Neural crest cell (in vitro differentiated cells): Measurements from ENCODE around the gene F10. TPM values are rescaled to one million over a fixed set of nuclear protein-coding genes. Genes with fewer than 3 reads are reported as not detected.

Experiments used
- DNase-seq: peaks from one replicate; pipeline ENCODE4 v3.0.0; 2021; ENCODE audit warnings: low read depth, mixed read lengths, low spot score
- H3K27ac Mint-ChIP-seq: one replicate; pipeline ENCODE4 v1.8.0; 2021; ENCODE audit warnings: mild to moderate bottlenecking, mixed read lengths; ENCODE audit not compliant: unreplicated experiment
- H3K27me3 Mint-ChIP-seq: 2 replicates; pipeline ENCODE4 v1.8.0; 2021; ENCODE audit warnings: low read depth, mild to moderate bottlenecking, mixed read lengths
- H3K36me3 Mint-ChIP-seq: 2 replicates; pipeline ENCODE4 v1.8.0; 2021; ENCODE audit warnings: low read depth, mild to moderate bottlenecking, mixed read lengths
- H3K4me1 Mint-ChIP-seq: 2 replicates; pipeline ENCODE4 v1.8.0; 2021; ENCODE audit warnings: mixed read lengths
- H3K4me3 Mint-ChIP-seq: one replicate; pipeline ENCODE4 v1.8.0; 2021; ENCODE audit warnings: mild to moderate bottlenecking, mixed read lengths
- H3K9me3 Mint-ChIP-seq: 2 replicates; pipeline ENCODE4 v1.8.0; 2021; ENCODE audit warnings: mixed read lengths
- CTCF ChIP-seq: fragments of 200-600 bp; sonication (generic); conservative IDR thresholded peaks from 2 replicates; pipeline ENCODE4 v1.5.0; 2021; ENCODE audit warnings: antibody characterized with exemption, mild to moderate bottlenecking
- total RNA-seq: library from RNA; stranded (reverse); gene quantifications from 2 replicates; pipeline ENCODE4 v1.2.1, GENCODE V29; 2021

The F10 gene
- total RNA-seq, 1 donor from 2014 or later, result 0.89 TPM

- Mint-ChIP-seq H3K4me1 (peaks cover 5% of the 10 kb centered on the region), H3K9me3 (no peaks in the 10 kb centered on the region), H3K27me3 (no peaks in the 10 kb centered on the region), H3K36me3 (no peaks in the 10 kb centered on the region), H3K4me3 (no peak overlapping the region), H3K27ac (no peak overlapping the region)
- DNase-seq, result no peak
- no peak for TF ChIP-seq CTCF
Measured at GRCh38 chr13:113080361-113080831, 42.2 kb upstream of the F10 start.

GRCh38 chr13:113080901-113081521 is 41.6 kb upstream of the F10 start:
- Mint-ChIP-seq H3K9me3 (no peaks in the 10 kb centered on the region), H3K27me3 (no peaks in the 10 kb centered on the region), H3K4me1 (peaks cover 5% of the 10 kb centered on the region), H3K36me3 (no peaks in the 10 kb centered on the region), H3K4me3 (no peak overlapping the region), H3K27ac (no peak overlapping the region)
- TF ChIP-seq CTCF, result no peak
- DNase-seq, result no peak

- H3K4me1 Mint-ChIP-seq, result peaks cover 5% of the 10 kb centered on the region
- DNase-seq, result no peak
- H3K4me3 Mint-ChIP-seq, result no peak overlapping the region
- H3K27ac Mint-ChIP-seq, result no peak overlapping the region
- H3K36me3 Mint-ChIP-seq, result no peaks in the 10 kb centered on the region
- H3K9me3 Mint-ChIP-seq, result no peaks in the 10 kb centered on the region
- no peak for TF ChIP-seq CTCF
- no peaks in the 10 kb centered on the region for H3K27me3 Mint-ChIP-seq
Measured at GRCh38 chr13:113082198-113083021, 40.2 kb upstream of the F10 start.

- Mint-ChIP-seq H3K36me3 (no peaks in the 10 kb centered on the region), H3K4me3 (no peak overlapping the region), H3K27ac (no peak overlapping the region), H3K4me1 (peaks cover 5% of the 10 kb centered on the region), H3K27me3 (no peaks in the 10 kb centered on the region), H3K9me3 (no peaks in the 10 kb centered on the region)
- no peak for TF ChIP-seq CTCF
- no peak for DNase-seq
Measured at GRCh38 chr13:113083022-113083373, 39.6 kb upstream of the F10 start.

- H3K27me3 Mint-ChIP-seq, result no peaks in the 10 kb centered on the region
- no peak for DNase-seq
- H3K4me3 Mint-ChIP-seq, result no peak overlapping the region
- peak overlapping the region; percentile 8 for H3K27ac Mint-ChIP-seq
- H3K4me1 Mint-ChIP-seq, result peaks cover 5% of the 10 kb centered on the region
- H3K9me3 Mint-ChIP-seq, result no peaks in the 10 kb centered on the region
- TF ChIP-seq CTCF, result no peak
- H3K36me3 Mint-ChIP-seq, result no peaks in the 10 kb centered on the region
Measured at GRCh38 chr13:113083402-113084061, 39.1 kb upstream of the F10 start.
